ENCODE data around the gene MINPP1. TPM values are rescaled to one million over a fixed set of nuclear protein-coding genes. Genes with fewer than 3 reads are reported as not detected.

MINPP1 gene
- total and polyA plus RNA-seq, 2 experiments from 2014 or later, result 45.7 to 45.8 TPM

DNA sequence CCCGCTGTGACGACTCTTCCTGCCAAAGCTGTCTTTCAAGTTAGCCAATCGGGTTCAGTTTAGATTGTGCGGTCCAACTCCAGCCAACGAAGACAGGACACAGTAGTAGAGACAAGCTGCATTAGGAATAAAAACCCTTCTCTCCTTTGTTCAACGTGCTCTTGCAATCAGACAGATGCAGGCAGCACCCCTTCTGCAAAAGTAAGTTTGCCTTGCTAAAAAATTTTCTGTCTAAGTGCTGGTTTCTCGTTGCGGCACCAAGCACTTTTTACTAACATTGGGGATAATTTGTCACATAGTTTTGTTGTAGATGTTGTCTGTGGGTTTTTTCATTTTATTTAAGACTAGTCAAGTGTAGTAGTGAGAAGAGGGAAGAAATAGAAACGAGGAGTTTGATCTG is 58.1 kb downstream of the MINPP1 start:
- in situ Hi-C loops (cut with MboI), result no loop called here
- Histone ChIP-seq H3K4me1 (ENCODE audit: insufficient read depth) (no peaks in the 10 kb centered on the region), H3K9me3 (ENCODE audit: low read depth) (no peaks in the 10 kb centered on the region), H3K4me3 (no peak overlapping the region), H3K27me3 (replicated peaks; ENCODE audit: insufficient read depth) (no peaks in the 10 kb centered on the region), H3K79me2 (ENCODE audit: insufficient read depth) (no peaks in the 10 kb centered on the region), H3K4me2 (ENCODE audit: unreplicated experiment) (no peak overlapping the region), H3K36me3 (ENCODE audit: low read depth) (no peaks in the 10 kb centered on the region), H3F3A (ENCODE audit: insufficient read depth) (no peaks in the 10 kb centered on the region), H3K27ac (no peak overlapping the region), H4K20me1 (ENCODE audit: insufficient read depth) (no peaks in the 10 kb centered on the region), H3K9me2 (ENCODE audit: insufficient read depth) (no peaks in the 10 kb centered on the region), H2AFZ (no peak overlapping the region), H3K9ac (no peak overlapping the region)
- no peak for DNase-seq
- WGBS, 2 experiments (ENCODE audit: low coverage in 1 of 2, low lambda C conversion rate in 2 of 2, missing lambda C conversion rate in 2 of 2), result 81 to 82% methylated on average over 9 of the region's 9 CpGs
- no peak for TF ChIP-seq EZH2phosphoT487 (IDR thresholded peaks at IDR 0.05; ENCODE audit: insufficient read depth, low read depth)
- no peak for TF ChIP-seq EZH2 (IDR thresholded peaks at IDR 0.05; ENCODE audit: insufficient read depth, poor library complexity, severe bottlenecking)

- no peaks in the 10 kb centered on the region for H3K36me3 ChIP-seq (ENCODE audit: low read depth)
- no peak overlapping the region for H3K27ac ChIP-seq
- H3K79me2 ChIP-seq (ENCODE audit: insufficient read depth), result no peaks in the 10 kb centered on the region
- no peak overlapping the region for H3K4me3 ChIP-seq
- no peak overlapping the region for H3K4me2 ChIP-seq (ENCODE audit: unreplicated experiment)
- no peaks in the 10 kb centered on the region for H3K9me3 ChIP-seq (ENCODE audit: low read depth)
- H3K9ac ChIP-seq, result no peak overlapping the region
- DNase-seq, result no peak
- H3K9me2 ChIP-seq (ENCODE audit: insufficient read depth), result no peaks in the 10 kb centered on the region
- no peaks in the 10 kb centered on the region for H3K27me3 ChIP-seq (replicated peaks; ENCODE audit: insufficient read depth)
- no peak overlapping the region for H2AFZ ChIP-seq
- TF ChIP-seq EZH2phosphoT487 (IDR thresholded peaks at IDR 0.05; ENCODE audit: insufficient read depth, low read depth), result no peak
- no peak for TF ChIP-seq EZH2 (IDR thresholded peaks at IDR 0.05; ENCODE audit: insufficient read depth, poor library complexity, severe bottlenecking)
- in situ Hi-C loops (cut with MboI), result no loop called here
- H3F3A ChIP-seq (ENCODE audit: insufficient read depth), result no peaks in the 10 kb centered on the region
- no peaks in the 10 kb centered on the region for H3K4me1 ChIP-seq (ENCODE audit: insufficient read depth)
- H4K20me1 ChIP-seq (ENCODE audit: insufficient read depth), result no peaks in the 10 kb centered on the region
Measured at GRCh38 chr10:87565010-87565409, 60.3 kb downstream of the MINPP1 start.

- no peak for DNase-seq
- Histone ChIP-seq H2AFZ (no peak overlapping the region), H3K9ac (no peak overlapping the region), H3K79me2 (ENCODE audit: insufficient read depth) (no peaks in the 10 kb centered on the region), H3K4me3 (no peak overlapping the region), H3K27me3 (replicated peaks; ENCODE audit: insufficient read depth) (no peaks in the 10 kb centered on the region), H3K4me2 (ENCODE audit: unreplicated experiment) (no peak overlapping the region), H3K27ac (no peak overlapping the region), H3K36me3 (ENCODE audit: low read depth) (no peaks in the 10 kb centered on the region), H4K20me1 (ENCODE audit: insufficient read depth) (no peaks in the 10 kb centered on the region), H3K9me3 (ENCODE audit: low read depth) (no peaks in the 10 kb centered on the region), H3F3A (ENCODE audit: insufficient read depth) (0 out of 2 replicates have a peak, but pooled peaks cover 11% of the 10 kb centered on the region), H3K9me2 (ENCODE audit: insufficient read depth) (no peaks in the 10 kb centered on the region), H3K4me1 (ENCODE audit: insufficient read depth) (peaks cover 8% of the 10 kb centered on the region)
- WGBS, 2 experiments (ENCODE audit: low coverage in 1 of 2, low lambda C conversion rate in 2 of 2, missing lambda C conversion rate in 2 of 2), result 56 to 60% methylated on average over 3 of the region's 3 CpGs
- in situ Hi-C loops (cut with MboI), result no loop called here
- no peak for TF ChIP-seq EZH2phosphoT487 (IDR thresholded peaks at IDR 0.05; ENCODE audit: insufficient read depth, low read depth)
- no peak for TF ChIP-seq EZH2 (IDR thresholded peaks at IDR 0.05; ENCODE audit: insufficient read depth, poor library complexity, severe bottlenecking)
Measured at GRCh38 chr10:87575851-87576250, 71.2 kb downstream of the MINPP1 start.

DNA sequence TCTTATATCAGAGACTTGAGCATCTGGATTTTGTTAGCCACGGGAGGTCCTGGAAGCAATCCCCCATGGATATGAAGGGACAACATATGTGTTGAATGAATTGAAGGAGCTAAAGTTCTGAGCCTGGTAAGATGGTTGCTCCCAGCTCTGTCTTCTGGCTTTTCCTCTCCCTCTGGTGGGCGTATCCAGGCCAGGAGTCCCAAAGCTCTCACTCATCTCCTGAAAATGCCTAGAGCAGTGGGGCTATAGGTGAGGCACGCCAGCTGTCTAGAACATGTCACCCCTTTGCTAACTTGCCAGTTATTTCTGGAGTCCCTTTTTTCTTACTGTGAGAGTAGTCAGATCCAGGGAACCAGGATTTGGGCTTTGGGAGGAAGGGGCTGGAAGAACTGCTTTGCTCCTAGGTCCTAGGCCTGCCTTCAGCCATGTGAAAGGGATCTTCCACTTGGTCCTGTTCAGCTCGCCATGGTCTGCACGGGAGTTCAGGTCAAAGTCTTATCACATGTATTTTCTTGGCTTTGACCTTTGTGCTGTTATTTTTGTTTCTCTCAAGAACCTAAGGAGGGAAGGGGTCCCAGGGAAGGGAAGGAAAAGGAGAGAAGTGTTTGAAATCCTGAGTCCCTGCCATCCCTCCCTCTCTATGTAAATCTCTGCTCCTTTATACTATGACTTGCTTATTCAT is 73.6 kb downstream of the MINPP1 start:
- H3K9me3 ChIP-seq (ENCODE audit: low read depth), result no peaks in the 10 kb centered on the region
- no peaks in the 10 kb centered on the region for H3K36me3 ChIP-seq (ENCODE audit: low read depth)
- H3K4me1 ChIP-seq (ENCODE audit: insufficient read depth), result peaks cover 8% of the 10 kb centered on the region
- DNase-seq, result no peak
- H3F3A ChIP-seq (ENCODE audit: insufficient read depth), result 0 out of 2 replicates have a peak, but pooled peaks cover 11% of the 10 kb centered on the region
- H3K79me2 ChIP-seq (ENCODE audit: insufficient read depth), result no peaks in the 10 kb centered on the region
- in situ Hi-C loops (cut with MboI), result no loop called here
- no peak overlapping the region for H3K9ac ChIP-seq
- H2AFZ ChIP-seq, result peak overlapping the region; percentile 67; the same call in 1 of the 2 replicates
- no peaks in the 10 kb centered on the region for H3K27me3 ChIP-seq (replicated peaks; ENCODE audit: insufficient read depth)
- H3K4me2 ChIP-seq (ENCODE audit: unreplicated experiment), result peak overlapping the region; percentile 47
- no peak overlapping the region for H3K27ac ChIP-seq
- no peaks in the 10 kb centered on the region for H4K20me1 ChIP-seq (ENCODE audit: insufficient read depth)
- H3K4me3 ChIP-seq, result no peak overlapping the region
- WGBS, 2 experiments (ENCODE audit: low coverage in 1 of 2, low lambda C conversion rate in 2 of 2, missing lambda C conversion rate in 2 of 2), result 70 to 76% methylated on average over 5 of the region's 5 CpGs
- no peaks in the 10 kb centered on the region for H3K9me2 ChIP-seq (ENCODE audit: insufficient read depth)
- no peak for TF ChIP-seq EZH2phosphoT487 (IDR thresholded peaks at IDR 0.05; ENCODE audit: insufficient read depth, low read depth)
- TF ChIP-seq EZH2 (IDR thresholded peaks at IDR 0.05; ENCODE audit: insufficient read depth, poor library complexity, severe bottlenecking), result no peak

All from GM23248 (cell line).